22Rv1 (cell line): Measurements from ENCODE around the gene PUS10.

ENCODE experiments used
- CTCF ChIP-seq: fragments of 450-650 bp; IDR thresholded peaks from 2 replicates; pipeline ENCODE4 v1.5.1; 2017; ENCODE audit warnings: mild to moderate bottlenecking
- ZFX ChIP-seq: fragments of 450-650 bp; IDR thresholded peaks from 2 replicates; pipeline ENCODE4 v1.6.1; 2017; ENCODE audit warnings: antibody characterized with exemption, borderline replicate concordance

- TF ChIP-seq CTCF (no peak), ZFX (no peak)
Measured at GRCh38 chr2:61009355-61009754, 8.7 kb downstream of the PUS10 start.
